GM12864 (cell line): ENCODE measurements around the gene MSX2.
"Not testable (repeated sequence)": the region's sequence is repeated elsewhere in the genome, so short reads cannot be mapped to it uniquely, and the experiment has no call there.

Source experiments
- DNase-seq: peaks from one replicate; pipeline ENCODE4 v3.0.0-alpha.2; 2011; ENCODE audit warnings: low read depth
- H3K4me3 ChIP-seq: 2 replicates; pipeline ENCODE4 v1.5.1; 2011; ENCODE audit warnings: mild to moderate bottlenecking, low read depth, low read length, control low read depth
- CTCF ChIP-seq: IDR thresholded peaks from 2 replicates; pipeline ENCODE4 v1.5.1; 2011; ENCODE audit warnings: low read depth, mild to moderate bottlenecking, moderate library complexity, low read length, control low read depth, inconsistent platforms; ENCODE audit errors: missing control alignments

Gene MSX2

GRCh38 chr5:174760721-174761120, 36.3 kb downstream of the MSX2 start:
- no peak overlapping the region for H3K4me3 ChIP-seq
- no peak for TF ChIP-seq CTCF
- no peak for DNase-seq

DNA sequence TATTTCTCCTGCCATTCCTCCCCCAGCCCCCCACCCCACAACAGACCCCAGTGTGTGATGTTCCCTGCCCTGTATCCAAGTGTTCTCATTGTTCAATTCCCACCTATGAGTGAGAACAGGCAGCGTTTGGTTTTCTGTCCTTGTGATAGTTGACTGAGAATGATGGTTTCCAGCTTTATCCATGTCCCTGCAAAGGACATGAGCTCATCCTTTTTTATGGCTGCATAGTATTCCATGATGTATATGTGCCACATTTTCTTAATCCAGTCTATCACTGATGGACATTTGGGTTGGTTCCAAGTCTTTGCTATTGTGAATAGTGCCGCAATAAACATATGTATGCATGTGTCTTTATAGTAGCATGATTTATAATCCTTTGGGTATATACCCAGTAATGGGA, 37.0 kb downstream of the MSX2 start:
- not testable (repeated sequence) for H3K4me3 ChIP-seq, DNase-seq

- no peak for DNase-seq
- no peak for TF ChIP-seq CTCF
- H3K4me3 ChIP-seq = no peak overlapping the region
These were observed 39.9 kb downstream of the MSX2 start for GRCh38 chr5:174764309-174764708.

GRCh38 chr5:174765540-174765939, 41.2 kb downstream of the MSX2 start:
- no peak for TF ChIP-seq CTCF
- H3K4me3 ChIP-seq = no peak overlapping the region
- DNase-seq = no peak

DNA sequence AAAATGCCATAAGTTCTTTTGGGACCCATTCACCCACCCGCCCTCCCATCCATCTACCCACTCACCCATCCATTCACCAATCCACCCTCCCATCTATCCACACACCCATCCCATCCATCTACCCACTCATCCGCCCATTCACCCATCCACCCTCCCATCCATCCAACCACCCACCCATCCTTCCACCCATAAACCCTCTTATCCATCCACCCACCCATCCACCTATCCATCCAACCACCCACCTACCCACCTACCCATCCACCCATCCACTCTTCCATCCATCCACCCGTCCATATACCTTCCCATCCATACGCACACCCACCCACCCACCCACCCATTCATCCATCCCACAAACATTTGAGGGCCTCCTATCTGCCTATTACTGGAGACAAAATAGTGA, 43.3 kb downstream of the MSX2 start:
- TF ChIP-seq CTCF = no peak

DNA sequence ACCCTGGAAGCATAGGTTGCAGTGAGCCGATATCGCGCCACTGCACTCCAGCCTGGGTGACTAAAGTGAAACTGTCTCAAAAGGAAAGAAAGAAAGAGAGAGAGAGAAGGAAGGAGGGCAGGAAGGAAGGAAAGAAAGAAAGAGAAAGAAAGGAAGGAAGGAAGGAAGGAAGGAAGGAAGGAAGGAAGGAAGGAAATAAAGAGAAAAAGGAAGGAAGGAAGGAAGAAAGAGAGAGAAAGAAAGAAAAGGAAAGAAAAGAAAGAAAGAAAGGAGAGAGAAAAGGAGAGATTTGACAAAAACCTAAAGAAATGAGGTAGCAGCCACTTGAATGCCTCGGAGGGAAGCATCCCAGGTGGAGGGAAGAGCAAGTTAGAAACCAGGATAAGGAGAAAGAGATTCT, 44.6 kb downstream of the MSX2 start:
- DNase-seq = no peak
- no peak overlapping the region for H3K4me3 ChIP-seq
- no peak for TF ChIP-seq CTCF

More for the DNA sequence above, 43.3 kb downstream of the MSX2 start:
- no peak for DNase-seq
- no peak overlapping the region for H3K4me3 ChIP-seq

GRCh38 chr5:174773371-174773770, 49.0 kb downstream of the MSX2 start:
- TF ChIP-seq CTCF = no peak
- DNase-seq = no peak
- no peak overlapping the region for H3K4me3 ChIP-seq

DNA sequence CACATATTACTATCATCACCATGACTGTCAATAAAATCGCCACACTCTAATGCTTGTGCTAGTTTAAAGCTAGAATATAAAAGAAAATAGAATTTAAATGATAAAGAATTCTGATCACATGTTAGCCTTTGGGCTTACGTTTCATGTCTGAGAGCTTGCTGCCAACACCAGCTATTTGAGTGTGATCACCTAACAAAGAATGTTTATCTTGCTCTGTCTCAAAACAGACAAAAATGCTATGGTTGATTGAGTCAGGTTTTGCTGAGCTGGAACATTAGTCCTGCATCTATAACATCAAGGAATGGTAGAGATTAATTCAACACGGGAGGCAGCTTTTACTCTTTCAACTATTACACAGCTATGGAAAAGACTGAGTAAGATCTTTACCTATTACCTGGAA, 50.7 kb downstream of the MSX2 start:
- DNase-seq = no peak
- no peak overlapping the region for H3K4me3 ChIP-seq
- TF ChIP-seq CTCF = no peak
